ENCODE results near the gene MT1A.

The MT1A gene

GRCh38 chr16:56679078-56679730, 40.7 kb downstream of the MT1A start:
- DNase-seq (ENCODE audit: low read depth) = no peak

- DNase-seq (ENCODE audit: low read depth) = no peak
Observed at GRCh38 chr16:56679818-56680217, 41.4 kb downstream of the MT1A start.

GRCh38 chr16:56681939-56682702, 43.7 kb downstream of the MT1A start, which contains the start of gene MT1X:
Gene MT1X, plus strand, starts transcription at chr16:56682470. Its CDS starts 71 bp downstream, at chr16:56682541.
- peak; percentile 81 for DNase-seq (ENCODE audit: low read depth)

- no peak for DNase-seq (ENCODE audit: low read depth)
Observed at GRCh38 chr16:56682703-56683397, 44.4 kb downstream of the MT1A start.

GRCh38 chr16:56683424-56684172, 45.1 kb downstream of the MT1A start:
- DNase-seq (ENCODE audit: low read depth) = no peak

- no peak for DNase-seq (ENCODE audit: low read depth)
Observed at GRCh38 chr16:56684256-56684925, 45.9 kb downstream of the MT1A start.

- no peak for DNase-seq (ENCODE audit: low read depth)
Observed at GRCh38 chr16:56684926-56685590, 46.6 kb downstream of the MT1A start.

GRCh38 chr16:56686758-56687157, 48.3 kb downstream of the MT1A start:
- DNase-seq (ENCODE audit: low read depth) = no peak

GRCh38 chr16:56688762-56689161, 50.3 kb downstream of the MT1A start:
- no peak for DNase-seq (ENCODE audit: low read depth)

- DNase-seq (ENCODE audit: low read depth) = no peak
Observed at GRCh38 chr16:56689171-56689570, 50.7 kb downstream of the MT1A start.
